Mesenchymal stem cell (in vitro differentiated cells and primary cell): ENCODE data around the gene CCR7.

Experiments
- DNase-seq: peaks from one replicate; pipeline ENCODE4 v3.0.0-alpha.2; 2013
- H2AFZ ChIP-seq: one replicate; pipeline ENCODE4 v1.6.1; 2013; ENCODE audit warnings: low read depth, mild to moderate bottlenecking, control low read depth, inconsistent platforms, low read length, moderate library complexity
- H2AK5ac ChIP-seq: 2 replicates; pipeline ENCODE4 v1.6.1; 2013; ENCODE audit warnings: low read length, moderate library complexity, mild to moderate bottlenecking, inconsistent platforms; ENCODE audit not compliant: severe bottlenecking
- H2BK120ac ChIP-seq: one replicate; pipeline ENCODE4 v1.6.1; 2013; ENCODE audit warnings: low read depth, mild to moderate bottlenecking, inconsistent platforms, low read length, moderate library complexity
- H2BK12ac ChIP-seq, 2 experiments: one replicate each; pipeline ENCODE4 v1.6.1; 2013; ENCODE audit warnings: inconsistent platforms in 2 of 2, low read length in 2 of 2, mild to moderate bottlenecking in 2 of 2, moderate library complexity in 2 of 2, control low read depth in 1 of 2
- H2BK15ac ChIP-seq: one replicate; pipeline ENCODE4 v1.6.1; 2013; ENCODE audit warnings: mild to moderate bottlenecking, low read depth, inconsistent platforms; ENCODE audit not compliant: poor library complexity, severe bottlenecking
- H2BK5ac ChIP-seq: 2 replicates; pipeline ENCODE4 v1.6.1; 2013; ENCODE audit warnings: low read depth, mild to moderate bottlenecking, low read length, control low read depth, inconsistent platforms; ENCODE audit not compliant: poor library complexity, severe bottlenecking
- H3K14ac ChIP-seq, 2 experiments: one replicate each; pipeline ENCODE4 v1.6.1; 2013; ENCODE audit warnings: inconsistent platforms in 2 of 2, low read length in 2 of 2, control low read depth in 1 of 2, mild to moderate bottlenecking in 1 of 2, moderate library complexity in 1 of 2
- H3K18ac ChIP-seq, 2 experiments: one replicate each; pipeline ENCODE4 v1.6.1; 2013; ENCODE audit warnings: inconsistent platforms in 2 of 2, low read length in 2 of 2, control low read depth in 1 of 2, low read depth in 1 of 2, mild to moderate bottlenecking in 1 of 2
- H3K23ac ChIP-seq, 2 experiments: one replicate each; pipeline ENCODE4 v1.6.1; 2013; ENCODE audit warnings: inconsistent platforms in 2 of 2, low read length in 2 of 2, mild to moderate bottlenecking in 2 of 2, moderate library complexity in 2 of 2, control low read depth in 1 of 2
- H3K27ac ChIP-seq: 2 replicates; pipeline ENCODE4 v1.5.1; 2013; ENCODE audit warnings: mild to moderate bottlenecking, moderate library complexity, low read length, control low read depth, inconsistent platforms; ENCODE audit not compliant: poor library complexity, severe bottlenecking
- H3K27me3 ChIP-seq, 2 experiments: 2 replicates each; pipeline versions ENCODE4 v1.6.1 to v1.7.0; 2013; ENCODE audit warnings: low read length in 2 of 2, mild to moderate bottlenecking in 2 of 2, moderate library complexity in 2 of 2, control low read depth in 1 of 2, inconsistent platforms in 1 of 2; ENCODE audit not compliant: control insufficient read depth in 1 of 2, insufficient read depth in 1 of 2
- H3K36me3 ChIP-seq, 2 experiments: 2 replicates each; pipeline versions ENCODE4 v1.6.1 to v1.7.0; 2013; ENCODE audit warnings: low read length in 2 of 2, control low read depth in 1 of 2, inconsistent platforms in 1 of 2, low read depth in 1 of 2, mild to moderate bottlenecking in 1 of 2; ENCODE audit not compliant: insufficient read depth in 2 of 2, control insufficient read depth in 1 of 2
- H3K4ac ChIP-seq, 2 experiments: one replicate each; pipeline ENCODE4 v1.6.1; 2013; ENCODE audit warnings: inconsistent platforms in 2 of 2, low read length in 2 of 2, mild to moderate bottlenecking in 2 of 2, moderate library complexity in 2 of 2, control low read depth in 1 of 2, low read depth in 1 of 2
- H3K4me1 ChIP-seq: 2 replicates; pipeline ENCODE4 v1.6.1; 2013; ENCODE audit warnings: low read depth, low read length, control low read depth; ENCODE audit not compliant: control insufficient read depth, insufficient read depth
- H3K4me2 ChIP-seq: 2 replicates; pipeline ENCODE4 v1.6.1; 2013; ENCODE audit warnings: low read length, mild to moderate bottlenecking, inconsistent platforms; ENCODE audit not compliant: poor library complexity, severe bottlenecking
- H3K4me3 ChIP-seq, 2 experiments: 2 replicates each; pipeline versions ENCODE4 v1.5.1 to v1.7.0; 2013; ENCODE audit warnings: low read length in 2 of 2, mild to moderate bottlenecking in 2 of 2, control low read depth in 1 of 2, low read depth in 1 of 2; ENCODE audit not compliant: insufficient read depth in 1 of 2
- H3K79me1 ChIP-seq: replicated peaks from 2 replicates; pipeline ENCODE4 v1.6.1; 2013; ENCODE audit warnings: mild to moderate bottlenecking, control low read depth, low read length, inconsistent platforms; ENCODE audit not compliant: poor library complexity, severe bottlenecking
- H3K9ac ChIP-seq: 2 replicates; pipeline ENCODE4 v1.7.0; 2013; ENCODE audit warnings: mild to moderate bottlenecking, low read length, moderate library complexity
- H3K9me3 ChIP-seq: 2 replicates; pipeline ENCODE4 v1.7.0; 2013; ENCODE audit warnings: mild to moderate bottlenecking, low read length; ENCODE audit not compliant: control insufficient read depth
- H4K8ac ChIP-seq: one replicate; pipeline ENCODE4 v1.6.1; 2013; ENCODE audit warnings: inconsistent platforms, mild to moderate bottlenecking, low read length, moderate library complexity
- H4K91ac ChIP-seq: one replicate; pipeline ENCODE4 v1.6.1; 2013; ENCODE audit warnings: mild to moderate bottlenecking, low read length, inconsistent platforms
- WGBS: methylation state at CpG from one replicate; pipeline ENCODE4 v1.1.7; 2013; ENCODE audit warnings: mixed read lengths; 5-methylcytosine and 5-hydroxymethylcytosine counted together

The CCR7 gene

GRCh38 chr17:40562838-40563219 lies 2.4 kb downstream of the CCR7 start:
- no peak overlapping the region for H4K91ac ChIP-seq
- no peak overlapping the region for H3K14ac ChIP-seq
- peaks cover 13% of the 10 kb centered on the region for H3K4me1 ChIP-seq
- H3K4ac ChIP-seq: no peak overlapping the region
- H3K4me3 ChIP-seq: no peak overlapping the region
- no peak overlapping the region for H3K23ac ChIP-seq
- H3K9me3 ChIP-seq: peaks cover 6% of the 10 kb centered on the region
- H3K4me2 ChIP-seq: no peak overlapping the region
- H2BK5ac ChIP-seq: no peak overlapping the region
- no peak overlapping the region for H2BK15ac ChIP-seq
- no peak overlapping the region for H2AFZ ChIP-seq
- H2AK5ac ChIP-seq: no peak overlapping the region
- H3K27me3 ChIP-seq: no peaks in the 10 kb centered on the region
- H3K27ac ChIP-seq: no peak overlapping the region
- 100% methylated on average over 1 of the region's 1 CpG for WGBS
- no peak overlapping the region for H4K8ac ChIP-seq
- H3K36me3 ChIP-seq: peaks cover 0 to 6% of the 10 kb centered on the region in 2 experiments
- no peak for DNase-seq
- no peak overlapping the region for H3K18ac ChIP-seq
- no peaks in the 10 kb centered on the region for H3K79me1 ChIP-seq
- H3K9ac ChIP-seq: no peak overlapping the region
- no peak overlapping the region for H2BK120ac ChIP-seq
- no peak overlapping the region for H2BK12ac ChIP-seq

GRCh38 chr17:40561871-40562611 lies 3.2 kb downstream of the CCR7 start:
- no peak overlapping the region for H2BK15ac ChIP-seq
- no peak overlapping the region for H3K27ac ChIP-seq
- H2BK120ac ChIP-seq: no peak overlapping the region
- 87% methylated on average over 8 of the region's 8 CpGs for WGBS
- DNase-seq: no peak
- H2AK5ac ChIP-seq: no peak overlapping the region
- H3K36me3 ChIP-seq: peaks cover 0 to 6% of the 10 kb centered on the region in 2 experiments
- no peak overlapping the region for H4K8ac ChIP-seq
- no peak overlapping the region for H3K4me2 ChIP-seq
- H2BK5ac ChIP-seq: no peak overlapping the region
- H3K4me3 ChIP-seq: no peak overlapping the region
- H3K9ac ChIP-seq: no peak overlapping the region
- H3K23ac ChIP-seq: no peak overlapping the region
- H2AFZ ChIP-seq: no peak overlapping the region
- H3K79me1 ChIP-seq: no peaks in the 10 kb centered on the region
- H3K4ac ChIP-seq: no peak overlapping the region
- H3K4me1 ChIP-seq: peaks cover 14% of the 10 kb centered on the region
- no peak overlapping the region for H2BK12ac ChIP-seq
- H3K9me3 ChIP-seq: no peaks in the 10 kb centered on the region
- H3K14ac ChIP-seq: no peak overlapping the region
- no peak overlapping the region for H3K18ac ChIP-seq
- no peak overlapping the region for H4K91ac ChIP-seq
- no peaks in the 10 kb centered on the region for H3K27me3 ChIP-seq

GRCh38 chr17:40561294-40561870 lies 3.9 kb downstream of the CCR7 start:
- H2BK12ac ChIP-seq: no peak overlapping the region
- H3K4me2 ChIP-seq: peak overlapping the region; percentile 52
- no peak overlapping the region for H2BK120ac ChIP-seq
- no peak overlapping the region for H2AFZ ChIP-seq
- no peaks in the 10 kb centered on the region for H3K9me3 ChIP-seq
- H3K23ac ChIP-seq: no peak overlapping the region
- H2BK5ac ChIP-seq: no peak overlapping the region
- peak overlapping the region; percentile 36 for H4K8ac ChIP-seq
- H3K4me3 ChIP-seq: no peak overlapping the region
- no peak overlapping the region for H4K91ac ChIP-seq
- H3K4me1 ChIP-seq: peaks cover 18% of the 10 kb centered on the region
- no peaks in the 10 kb centered on the region for H3K27me3 ChIP-seq
- no peak overlapping the region for H3K18ac ChIP-seq
- peaks cover 0 to 6% of the 10 kb centered on the region in 2 experiments for H3K36me3 ChIP-seq
- H2AK5ac ChIP-seq: no peak overlapping the region
- peak; percentile 47 for DNase-seq
- H2BK15ac ChIP-seq: peak overlapping the region; percentile 19
- H3K79me1 ChIP-seq: no peaks in the 10 kb centered on the region
- H3K27ac ChIP-seq: peak overlapping the region; percentile 96
- H3K9ac ChIP-seq: peak overlapping the region; percentile 81
- no peak overlapping the region for H3K14ac ChIP-seq
- H3K4ac ChIP-seq: no peak overlapping the region
- 86% methylated on average over 1 of the region's 3 CpGs for WGBS

- Histone ChIP-seq H2BK12ac (peak overlapping the region in 1 of 2 experiments; percentile 75), H3K18ac (peak overlapping the region; percentile 22 to 54), H3K4me2 (peak overlapping the region; percentile 52), H3K4ac (peak overlapping the region; percentile 32 to 49), H2BK15ac (peak overlapping the region; percentile 19), H3K27ac (peak overlapping the region; percentile 96), H2AFZ (peak overlapping the region; percentile 64), H3K4me3 (peak overlapping the region in 1 of 2 experiments; percentile 5), H3K23ac (no peak overlapping the region), H3K9ac (peak overlapping the region; percentile 81), H3K9me3 (no peaks in the 10 kb centered on the region), H4K8ac (peak overlapping the region; percentile 96), H2BK5ac (peak overlapping the region; percentile 87), H2BK120ac (no peak overlapping the region), H3K27me3 (no peaks in the 10 kb centered on the region), H3K79me1 (no peaks in the 10 kb centered on the region), H4K91ac (peak overlapping the region; percentile 53), H3K4me1 (peaks cover 18% of the 10 kb centered on the region), H3K14ac (no peak overlapping the region), H3K36me3 (peaks cover 0 to 6% of the 10 kb centered on the region in 2 experiments), H2AK5ac (peak overlapping the region; percentile 8)
- peak; percentile 78 for DNase-seq
- WGBS: 63% methylated on average over 24 of the region's 24 CpGs
Measured at GRCh38 chr17:40560592-40561293, 4.5 kb downstream of the CCR7 start.
